Stimulated activated CD8-positive, alpha-beta memory T cell treated with anti-CD3 and anti-CD28 coated beads, Interleukin-4, amount 100 ng/mL, for 4 hours (primary cell): Measurements from ENCODE around the gene USF2.

Experiments used
- DNase-seq, 2 donors: peaks; one replicate each; pipeline ENCODE4 v3.0.0-alpha.2; 2020; ENCODE audit warnings: low read depth in 2 of 2, low spot score in 1 of 2

USF2 gene

GRCh38 chr19:35241417-35241816, 27.3 kb upstream of the USF2 start:
- no peak for DNase-seq

GRCh38 chr19:35246466-35247092, 22.2 kb upstream of the USF2 start:
- no peak for DNase-seq

- DNase-seq = peak in 1 of 2 donors; percentile 22
Measured at GRCh38 chr19:35247526-35248309, 21.0 kb upstream of the USF2 start.

GRCh38 chr19:35248310-35249145, 20.2 kb upstream of the USF2 start, which contains the start of gene LSR:
Gene LSR (plus strand): TSS chr19:35249002. CDS start chr19:35249023, 21 bp downstream.
- peak; percentile 29 to 52 for DNase-seq

GRCh38 chr19:35249146-35249847, 19.5 kb upstream of the USF2 start:
- DNase-seq = no peak

GRCh38 chr19:35249848-35250711, 18.7 kb upstream of the USF2 start:
- DNase-seq = no peak

GRCh38 chr19:35251456-35251855, 17.3 kb upstream of the USF2 start:
- no peak for DNase-seq

GRCh38 chr19:35253316-35254286, 15.2 kb upstream of the USF2 start:
- DNase-seq = no peak

GRCh38 chr19:35254341-35255297, 14.1 kb upstream of the USF2 start:
- no peak for DNase-seq

- DNase-seq = no peak
Measured at GRCh38 chr19:35256566-35256965, 12.2 kb upstream of the USF2 start.

GRCh38 chr19:35257113-35257461, 11.7 kb upstream of the USF2 start:
- no peak for DNase-seq

GRCh38 chr19:35260694-35261304, 8.0 kb upstream of the USF2 start:
- DNase-seq = no peak

- DNase-seq = no peak
Measured at GRCh38 chr19:35261356-35262100, 7.2 kb upstream of the USF2 start.

- no peak for DNase-seq
Measured at GRCh38 chr19:35262101-35262761, 6.5 kb upstream of the USF2 start.

GRCh38 chr19:35264268-35265125, 4.3 kb upstream of the USF2 start:
- DNase-seq = no peak
